ENCODE measurements around the gene EXOC6.

- TF ChIP-seq CTCF (IDR thresholded peaks at IDR 0.05; ENCODE audit: insufficient read depth, low read length) (no peak), POLR2AphosphoS5 (IDR thresholded peaks at IDR 0.05; ENCODE audit: low read depth) (no peak), REST (IDR thresholded peaks at IDR 0.05; ENCODE audit: insufficient replicate concordance, low read depth) (no peak), GABPA (IDR thresholded peaks at IDR 0.05; ENCODE audit: low read depth) (no peak), SPI1 (IDR thresholded peaks at IDR 0.05; ENCODE audit: borderline replicate concordance, low read depth) (no peak)
These were observed 248.6 kb downstream of the EXOC6 start for GRCh38 chr10:93096901-93097300.

Measured in HL-60 (cell line).